H1 (cell line): Measurements from ENCODE around the gene RPRD1A. TPM values are rescaled to one million over a fixed set of nuclear protein-coding genes. Genes with fewer than 3 reads are reported as not detected.

Source experiments
- CTCF ChIA-PET: fragments of 300-600 bp; sonication (Branson Sonifier 250); formaldehyde crosslinking; loops from one replicate; lab custom pipeline; 2021; ENCODE audit not compliant: partially characterized antibody; lab: Charles Lee
- POLR2A ChIA-PET: fragments of 300-600 bp; sonication (Branson Sonifier 250); formaldehyde crosslinking; loops from one replicate; lab custom pipeline; 2021; ENCODE audit warnings: inconsistent platforms; ENCODE audit not compliant: partially characterized antibody; lab: Charles Lee
- DNase-seq, 2 experiments: peaks; one replicate each; pipeline versions ENCODE4 v3.0.0 to v3.0.0-alpha.2; 2010 to 2022; ENCODE audit warnings: low spot score in 2 of 2, low read depth in 1 of 2, mixed read lengths in 1 of 2
- FAIRE-seq: peaks from 2 replicates; lab custom pipeline; 2011; peaks lifted over from hg19 to GRCh38; lab: Jason Lieb, UNC
- H2AFZ ChIP-seq: 2 replicates; pipeline ENCODE4 v1.8.1; 2012; ENCODE audit warnings: low read length, inconsistent platforms
- H2AK5ac ChIP-seq: 2 replicates; pipeline ENCODE4 v1.6.1; 2013; ENCODE audit warnings: low read depth, low read length
- H2BK120ac ChIP-seq: replicated peaks from 2 replicates; pipeline ENCODE3; 2013; ENCODE audit warnings: low read depth, low read length, inconsistent platforms
- H2BK12ac ChIP-seq: 2 replicates; pipeline ENCODE4 v1.6.1; 2013; ENCODE audit warnings: low read depth, low read length
- H2BK15ac ChIP-seq: 2 replicates; pipeline ENCODE4 v1.6.1; 2013; ENCODE audit warnings: low read length
- H2BK20ac ChIP-seq: 2 replicates; pipeline ENCODE4 v1.6.1; 2013; ENCODE audit warnings: low read length
- H2BK5ac ChIP-seq: 2 replicates; pipeline ENCODE4 v1.6.1; 2013; ENCODE audit warnings: low read depth, low read length
- H3K14ac ChIP-seq: 2 replicates; pipeline ENCODE4 v1.6.1; 2013; ENCODE audit warnings: inconsistent platforms; ENCODE audit not compliant: insufficient read length
- H3K18ac ChIP-seq: 2 replicates; pipeline ENCODE4 v1.6.1; 2013; ENCODE audit warnings: low read length; ENCODE audit errors: extremely low read depth
- H3K23ac ChIP-seq: 2 replicates; pipeline ENCODE4 v1.6.1; 2013; ENCODE audit warnings: inconsistent platforms; ENCODE audit not compliant: insufficient read length
- H3K23me2 ChIP-seq: 2 replicates; pipeline ENCODE4 v1.6.1; 2013; ENCODE audit warnings: low read depth, low read length
- H3K27ac ChIP-seq: 2 replicates; pipeline ENCODE4 v1.6.1; 2011; ENCODE audit warnings: low read depth, low read length, inconsistent platforms
- H3K27me3 ChIP-seq, 4 experiments: replicated peaks in 1 of 4; 1 replicate in 1 of 4; 2 replicates in 3 of 4; pipeline versions ENCODE4 v1.6.1 to v1.8.1; 2011 to 2013; ENCODE audit warnings: low read length in 3 of 4, mild to moderate bottlenecking in 3 of 4, inconsistent platforms in 2 of 4, mixed read lengths in 2 of 4, moderate library complexity in 1 of 4; ENCODE audit not compliant: control insufficient read depth in 3 of 4, insufficient read depth in 3 of 4; ENCODE audit errors: extremely low read depth in 1 of 4
- H3K36me3 ChIP-seq, 4 experiments: 2 replicates each; pipeline versions ENCODE4 v1.6.1 to v1.8.1; 2011 to 2013; ENCODE audit warnings: mild to moderate bottlenecking in 4 of 4, low read length in 3 of 4, moderate library complexity in 2 of 4, control low read depth in 1 of 4, inconsistent platforms in 1 of 4; ENCODE audit not compliant: insufficient read depth in 4 of 4, control insufficient read depth in 2 of 4
- H3K4ac ChIP-seq: replicated peaks from 2 replicates; pipeline ENCODE3; 2013; ENCODE audit warnings: low read length, low read depth, mixed read lengths, inconsistent platforms; ENCODE audit not compliant: insufficient read length
- H3K4me1 ChIP-seq, 4 experiments: replicated peaks in 1 of 4; 1 replicate in 1 of 4; 2 replicates in 3 of 4; pipeline versions ENCODE4 v1.6.1 to v1.8.1; 2011 to 2013; ENCODE audit warnings: low read length in 3 of 4, inconsistent platforms in 2 of 4, mixed read lengths in 1 of 4; ENCODE audit not compliant: insufficient read depth in 4 of 4, control insufficient read depth in 3 of 4
- H3K4me2 ChIP-seq, 2 experiments: 2 replicates each; pipeline versions ENCODE4 v1.6.1 to v1.8.1; 2011 to 2013; ENCODE audit warnings: low read depth in 2 of 2, low read length in 2 of 2, control low read depth in 1 of 2, inconsistent platforms in 1 of 2, mild to moderate bottlenecking in 1 of 2; ENCODE audit not compliant: insufficient read depth in 1 of 2
- H3K4me3 ChIP-seq, 4 experiments: fragments of 200-600, 300-600 bp in 1 of 4; sonication (generic), shearing (Covaris generic), sonication (Bioruptor Twin) in 1 of 4; 2 replicates each; pipeline versions ENCODE4 v1.5.1 to v1.8.1; 2011 to 2016; ENCODE audit warnings: low read length in 4 of 4, low read depth in 3 of 4, control low read depth in 2 of 4, inconsistent platforms in 2 of 4, mild to moderate bottlenecking in 2 of 4, mixed read lengths in 1 of 4, moderate library complexity in 1 of 4; ENCODE audit not compliant: insufficient read depth in 2 of 4; ENCODE audit errors: extremely low read depth in 1 of 4
- H3K56ac ChIP-seq: replicated peaks from 2 replicates; pipeline ENCODE3; 2013; ENCODE audit warnings: low read depth, mild to moderate bottlenecking, mixed read lengths, low read length, inconsistent platforms; ENCODE audit not compliant: insufficient read length
- H3K79me1 ChIP-seq: 2 replicates; pipeline ENCODE4 v1.6.1; 2013; ENCODE audit warnings: low read depth, low read length, control low read depth
- H3K79me2 ChIP-seq, 2 experiments: 2 replicates each; pipeline versions ENCODE4 v1.6.1 to v1.8.1; 2012 to 2013; ENCODE audit warnings: low read length in 2 of 2, mild to moderate bottlenecking in 2 of 2, inconsistent platforms in 1 of 2; ENCODE audit not compliant: insufficient read depth in 2 of 2, control insufficient read depth in 1 of 2
- H3K9ac ChIP-seq, 4 experiments: replicated peaks in 1 of 4; 1 replicate in 1 of 4; 2 replicates in 3 of 4; pipeline versions ENCODE4 v1.6.1 to v1.8.1; 2011 to 2013; ENCODE audit warnings: low read depth in 3 of 4, low read length in 3 of 4, control low read depth in 2 of 4, mild to moderate bottlenecking in 2 of 4, moderate library complexity in 2 of 4, inconsistent platforms in 1 of 4; ENCODE audit errors: extremely low read depth in 1 of 4
- H3K9me3 ChIP-seq, 2 experiments: 2 replicates each; pipeline versions ENCODE4 v1.6.1 to v1.8.1; 2012 to 2013; ENCODE audit warnings: mild to moderate bottlenecking in 2 of 2, moderate library complexity in 2 of 2, control low read depth in 1 of 2, inconsistent platforms in 1 of 2, low read depth in 1 of 2, low read length in 1 of 2, mixed read lengths in 1 of 2; ENCODE audit not compliant: insufficient read depth in 2 of 2
- H4K20me1 ChIP-seq, 2 experiments: replicated peaks in 1 of 2; 2 replicates each; pipeline versions ENCODE3 to v1.8.1; 2011 to 2013; ENCODE audit warnings: inconsistent platforms in 2 of 2, low read length in 2 of 2, mild to moderate bottlenecking in 1 of 2; ENCODE audit not compliant: insufficient read depth in 2 of 2, control insufficient read depth in 1 of 2
- H4K5ac ChIP-seq: 2 replicates; pipeline ENCODE4 v1.6.1; 2013; ENCODE audit warnings: low read length, low read depth, mixed read lengths, inconsistent platforms; ENCODE audit not compliant: insufficient read length
- H4K8ac ChIP-seq: 2 replicates; pipeline ENCODE4 v1.8.0; 2013; ENCODE audit warnings: mild to moderate bottlenecking, moderate library complexity, low read length, inconsistent platforms; ENCODE audit not compliant: insufficient read depth; ENCODE audit errors: extremely low read depth
- H4K91ac ChIP-seq: replicated peaks from 2 replicates; pipeline ENCODE3; 2013; ENCODE audit warnings: low read length, mixed read lengths, inconsistent platforms; ENCODE audit not compliant: insufficient read length
- TAF1 ChIP-seq: IDR thresholded peaks from 2 replicates; pipeline ENCODE4 v1.6.1; 2011; ENCODE audit warnings: mild to moderate bottlenecking, low read depth, low read length
- TEAD4 ChIP-seq: IDR thresholded peaks from 2 replicates; pipeline ENCODE4 v1.6.1; 2012; ENCODE audit warnings: low read depth, low read length, inconsistent platforms, mixed read lengths
- WGBS, 2 experiments: shearing (Covaris generic) in 1 of 2; methylation state at CpG; one replicate each; pipeline versions ENCODE4 v1.1.6 to v1.1.7; 2013 to 2015; ENCODE audit warnings: low lambda C conversion rate in 2 of 2, mixed read lengths in 2 of 2, inconsistent platforms in 1 of 2, low coverage in 1 of 2, missing lambda C conversion rate in 1 of 2; ENCODE audit not compliant: insufficient replicate concordance in 2 of 2, insufficient coverage in 1 of 2, insufficient read length in 1 of 2; ENCODE audit errors: extremely low coverage in 1 of 2, missing lambda C conversion rate in 1 of 2; 5-methylcytosine and 5-hydroxymethylcytosine counted together
- polyA plus RNA-seq, 7 experiments: library from polyadenylated mRNA; depleted of rRNA in 3 of 7; stranded (reverse) in 5 of 7; unstranded in 2 of 7; fragments of >200 nt in 5 of 7; fragments of 200-250 nt in 2 of 7; gene quantifications; 1 replicate in 5 of 7; 2 replicates in 1 of 7; 4 replicates in 1 of 7; pipeline versions ENCODE4 v1.2.1 to v1.2.3, GENCODE V29; 2011 to 2013; ENCODE audit warnings: missing spikeins in 2 of 7, mixed read lengths in 2 of 7
- total RNA-seq: library from RNA; stranded (reverse); fragmentation: NEBNext Ultra II Directional; extraction: Animal tissue kit (Norgen Biotek cat#: 25700); gene quantifications from 2 replicates; pipeline ENCODE4 v1.2.1, GENCODE V29; 2021

The RPRD1A gene
- total and polyA plus RNA-seq, 2 of the 8 experiments (the other 6 are each of a cell fraction or from before 2014, with no cell fraction given) = 40.5 to 106 TPM

- Histone ChIP-seq H3K4me3 (no peak overlapping the region), H2BK15ac (no peak overlapping the region), H2BK5ac (no peak overlapping the region), H2BK20ac (no peak overlapping the region), H3K23ac (no peak overlapping the region), H4K20me1 (no peaks in the 10 kb centered on the region), H3K27ac (no peak overlapping the region), H4K8ac (no peak overlapping the region), H3K4me1 (no peaks in the 10 kb centered on the region), H3K9me3 (no peaks in the 10 kb centered on the region), H3K23me2 (no peaks in the 10 kb centered on the region), H3K36me3 (no peaks in the 10 kb centered on the region), H4K91ac (no peak overlapping the region), H3K79me2 (no peaks in the 10 kb centered on the region), H3K18ac (no peak overlapping the region), H3K4ac (no peak overlapping the region), H2BK12ac (no peak overlapping the region), H3K56ac (no peak overlapping the region), H3K14ac (no peak overlapping the region), H2AK5ac (no peak overlapping the region), H3K9ac (no peak overlapping the region), H3K27me3 (no peaks in the 10 kb centered on the region), H3K79me1 (no peaks in the 10 kb centered on the region; the same call in 1 of the 2 replicates), H4K5ac (no peak overlapping the region), H2AFZ (no peak overlapping the region), H2BK120ac (no peak overlapping the region), H3K4me2 (no peak overlapping the region)
- FAIRE-seq (no peak), DNase-seq (no peak)
- 70% methylated on average over 1 of the region's 1 CpG; no CpG with 5 or more reads in 1 of the 2 experiments for WGBS, 2 experiments
- ChIA-PET POLR2A (no interaction called here), CTCF (interaction anchor here (0.6 to 1.9 kb wide), 4 partner anchors 18 to 399 kb away, joined by 3 to 4 read pairs (median 3); no protein-coding TSS in a partner anchor)
- TF ChIP-seq TEAD4 = no peak
- TF ChIP-seq TAF1 = no peak
Observed at GRCh38 chr18:35999925-36000324, 67.4 kb downstream of the RPRD1A start.
